Epithelial cell of proximal tubule (primary cell): ENCODE data around the gene WDFY3. TPM values are rescaled to one million over a fixed set of nuclear protein-coding genes. Genes with fewer than 3 reads are reported as not detected.
"Not testable (repeated sequence)": the region's sequence is repeated elsewhere in the genome, so short reads cannot be mapped to it uniquely, and the experiment has no call there.

ENCODE experiments used
- DNase-seq: peaks from one replicate; pipeline ENCODE4 v3.0.0-alpha.2; 2011; ENCODE audit warnings: low read depth
- H3K4me3 ChIP-seq: 2 replicates; pipeline ENCODE4 v1.5.1; 2011; ENCODE audit warnings: low read depth, mild to moderate bottlenecking, low read length
- CTCF ChIP-seq: conservative IDR thresholded peaks from 2 replicates; pipeline ENCODE4 v1.5.1; 2012; ENCODE audit warnings: low read depth, mild to moderate bottlenecking, low read length
- total RNA-seq: library from RNA; depleted of rRNA; stranded (reverse); fragments of >200 nt; gene quantifications from 2 replicates; pipeline ENCODE4 v1.2.3, GENCODE V29; 2015

WDFY3 gene
- total RNA-seq, 1 donor from 2014 or later: 35.1 TPM

- DNase-seq: no peak
- TF ChIP-seq CTCF: no peak
- H3K4me3 ChIP-seq: no peak overlapping the region
Measured at GRCh38 chr4:84669201-84669600, 297.3 kb downstream of the WDFY3 start.

- H3K4me3 ChIP-seq: no peak overlapping the region
- no peak for DNase-seq
- TF ChIP-seq CTCF: no peak
Measured at GRCh38 chr4:84666439-84666838, 300.1 kb downstream of the WDFY3 start.

GRCh38 chr4:84664767-84665166 lies 301.7 kb downstream of the WDFY3 start:
- DNase-seq, H3K4me3 ChIP-seq: not testable (repeated sequence)

GRCh38 chr4:84661191-84661939 lies 305.1 kb downstream of the WDFY3 start:
- H3K4me3 ChIP-seq: no peak overlapping the region
- DNase-seq: no peak
- TF ChIP-seq CTCF: no peak

- H3K4me3 ChIP-seq: no peak overlapping the region
- no peak for DNase-seq
- TF ChIP-seq CTCF: no peak
Measured at GRCh38 chr4:84660606-84661005, 305.9 kb downstream of the WDFY3 start.

GRCh38 chr4:84652478-84652877 lies 314.0 kb downstream of the WDFY3 start:
- no peak overlapping the region for H3K4me3 ChIP-seq
- TF ChIP-seq CTCF: no peak
- no peak for DNase-seq

- DNase-seq: no peak
- TF ChIP-seq CTCF: no peak
- no peak overlapping the region for H3K4me3 ChIP-seq
Measured at GRCh38 chr4:84651499-84651898, 315.0 kb downstream of the WDFY3 start.
